ENCODE data around the gene LPAR4.

DNA sequence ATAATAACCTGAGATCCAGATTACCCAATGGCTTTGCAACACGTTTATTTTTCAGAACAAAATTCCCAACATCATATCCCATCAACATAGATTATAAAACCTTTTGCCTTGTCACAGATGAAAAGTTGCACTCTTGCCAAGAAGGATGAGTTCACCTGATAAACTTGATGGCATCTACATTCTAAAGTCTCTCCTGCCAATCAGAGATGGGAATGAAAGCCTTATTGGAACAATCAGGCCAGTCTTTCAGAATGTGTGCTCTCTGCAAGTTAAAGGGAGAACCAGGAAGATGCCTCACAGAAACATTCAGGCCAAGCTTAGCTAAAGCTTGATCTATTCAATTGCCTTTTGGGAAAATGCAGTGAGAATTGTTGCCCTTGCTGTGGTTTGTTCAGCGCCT lies 1.3 kb downstream of the LPAR4 start:
- TF ChIP-seq POLR2A (IDR thresholded peaks at IDR 0.05; ENCODE audit: low read depth, low read length) (no peak), POLR2AphosphoS5 (IDR thresholded peaks at IDR 0.05; ENCODE audit: low read depth, low read length) (no peak), TAF1 (IDR thresholded peaks at IDR 0.05; ENCODE audit: borderline replicate concordance, low read depth, low read length) (no peak)

Measured in GM12892 (cell line).